Endothelial cell of umbilical vein (primary cell): ENCODE measurements around the gene TCP10L. TPM values are rescaled to one million over a fixed set of nuclear protein-coding genes. Genes with fewer than 3 reads are reported as not detected.

Source experiments
- BruUV-seq: library from RNA; stranded (reverse); fragments of 400-500 nt; replicated peaks from 2 replicates; lab custom pipeline; 2021; lab: Mats Ljungman, UMichigan
- CTCF ChIA-PET: fragments of 300-600, 350-600 bp; sonication (Branson Sonifier 250); formaldehyde crosslinking; loops from one replicate; lab custom pipeline; 2021; ENCODE audit warnings: antibody characterized with exemption, inconsistent platforms; lab: Charles Lee
- POLR2A ChIA-PET: fragments of 300-600, 350-600 bp; sonication (Branson Sonifier 250); formaldehyde crosslinking; loops from one replicate; lab custom pipeline; 2021; ENCODE audit warnings: antibody characterized with exemption, inconsistent platforms; lab: Charles Lee
- DNase-seq: peaks from one replicate; pipeline ENCODE4 v3.0.0-alpha.2; 2011; ENCODE audit warnings: low read depth, low spot score
- FAIRE-seq: peaks from 2 replicates; lab custom pipeline; 2011; peaks lifted over from hg19 to GRCh38; lab: Jason Lieb, UNC
- H2AFZ ChIP-seq: 2 replicates; pipeline ENCODE4 v1.6.0; 2012; ENCODE audit warnings: low read depth, low read length, control low read depth, inconsistent platforms
- H3K27ac ChIP-seq: 2 replicates; pipeline ENCODE4 v1.5.1; 2011; ENCODE audit warnings: low read depth, mild to moderate bottlenecking, control low read depth, low read length, moderate library complexity; ENCODE audit not compliant: insufficient read depth
- H3K27me3 ChIP-seq, 2 experiments: 2 replicates each; pipeline versions ENCODE4 v1.6.0 to v1.6.1; 2011; ENCODE audit warnings: low read length in 2 of 2, mixed read lengths in 1 of 2; ENCODE audit not compliant: control insufficient read depth in 2 of 2, insufficient read depth in 2 of 2
- H3K36me3 ChIP-seq, 2 experiments: 2 replicates in 1 of 2; 3 replicates in 1 of 2; pipeline ENCODE4 v1.5.1; 2011; ENCODE audit warnings: low read length in 2 of 2, mild to moderate bottlenecking in 1 of 2, moderate library complexity in 1 of 2; ENCODE audit not compliant: control insufficient read depth in 2 of 2, insufficient read depth in 2 of 2; ENCODE audit errors: extremely low read depth in 1 of 2
- H3K4me1 ChIP-seq: 3 replicates; pipeline ENCODE4 v1.5.1; 2011; ENCODE audit warnings: mild to moderate bottlenecking, low read length; ENCODE audit not compliant: control insufficient read depth, insufficient read depth; ENCODE audit errors: extremely low read depth
- H3K4me2 ChIP-seq: 2 replicates; pipeline ENCODE4 v1.6.1; 2011; ENCODE audit warnings: low read length, control low read depth, mixed read lengths; ENCODE audit not compliant: insufficient read depth
- H3K4me3 ChIP-seq, 3 experiments: fragments of 200-600 bp in 1 of 3; sonication (generic), shearing (Covaris generic) in 1 of 3; replicated peaks in 1 of 3; 2 replicates each; pipeline ENCODE4 v1.5.1; 2011 to 2016; ENCODE audit warnings: control low read depth in 3 of 3, low read length in 3 of 3, mild to moderate bottlenecking in 2 of 3, inconsistent platforms in 1 of 3, low read depth in 1 of 3, moderate library complexity in 1 of 3; ENCODE audit not compliant: insufficient read depth in 1 of 3
- H3K79me2 ChIP-seq: 2 replicates; pipeline ENCODE4 v1.6.0; 2012; ENCODE audit warnings: low read length, inconsistent platforms; ENCODE audit not compliant: control insufficient read depth, insufficient read depth
- H3K9ac ChIP-seq: replicated peaks from 2 replicates; pipeline ENCODE3; 2011; ENCODE audit warnings: low read length, control low read depth; ENCODE audit not compliant: insufficient read depth; ENCODE audit errors: extremely low read depth
- H3K9me1 ChIP-seq: replicated peaks from 3 replicates; pipeline ENCODE4 v1.6.0; 2011; ENCODE audit warnings: mild to moderate bottlenecking, low read length; ENCODE audit not compliant: control insufficient read depth, insufficient read depth; ENCODE audit errors: extremely low read depth
- H3K9me3 ChIP-seq: replicated peaks from 2 replicates; pipeline ENCODE4 v1.5.1; 2012; ENCODE audit warnings: low read length, inconsistent platforms; ENCODE audit not compliant: control insufficient read depth, insufficient read depth
- H4K20me1 ChIP-seq: replicated peaks from 2 replicates; pipeline ENCODE3; 2011; ENCODE audit warnings: mild to moderate bottlenecking, low read length; ENCODE audit not compliant: control insufficient read depth, insufficient read depth; ENCODE audit errors: extremely low read depth
- FOS ChIP-seq: IDR thresholded peaks from 2 replicates; pipeline ENCODE4 v1.6.1; 2011; ENCODE audit warnings: mild to moderate bottlenecking, low read length, moderate library complexity, borderline replicate concordance; ENCODE audit not compliant: insufficient read depth
- POLR2A ChIP-seq: IDR thresholded peaks from 2 replicates; pipeline ENCODE4 v1.6.1; 2012; ENCODE audit warnings: low read depth, mild to moderate bottlenecking, control low read depth, low read length
- POLR2AphosphoS5 ChIP-seq: IDR thresholded peaks from 2 replicates; pipeline ENCODE4 v1.6.1; 2012; ENCODE audit warnings: low read depth, mild to moderate bottlenecking, control low read depth, low read length, moderate library complexity; ENCODE audit not compliant: insufficient read depth
- dilution Hi-C: fragments of 300-500 bp; cut with MboI; formaldehyde crosslinking; loops from one replicate; pipeline ENCODE4 v1.15.0; 2019; ENCODE audit warnings: low sequenced_read_pairs; ENCODE audit not compliant: extremely low pct_ligation_motif_present
- intact Hi-C: fragments of 100-400 bp; cut with micrococcal nuclease; formaldehyde crosslinking; loops from one replicate; pipeline ENCODE4 v1.10.0; 2022
- polyA plus RNA-seq, 4 experiments: library from polyadenylated mRNA; depleted of rRNA in 3 of 4; stranded (reverse) in 3 of 4; unstranded in 1 of 4; fragments of >200 nt; gene quantifications; 2 replicates each; pipeline versions ENCODE4 v1.2.1 to v1.2.3, GENCODE V29; 2011 to 2012; ENCODE audit warnings: missing spikeins in 1 of 4
- total RNA-seq: library from RNA; stranded (reverse); gene quantifications from 2 replicates; pipeline ENCODE4 v1.2.3, GENCODE V29; 2021
- TF ChIP-seq, protein P1 (sequence below), 2 donors: IDR thresholded peaks; 1 replicate in 1 of 2; 2 replicates in 1 of 2; pipeline ENCODE4 v1.5.1; 2011; ENCODE audit warnings: low read length in 2 of 2, mild to moderate bottlenecking in 2 of 2, moderate library complexity in 2 of 2, control low read depth in 1 of 2, inconsistent platforms in 1 of 2, low read depth in 1 of 2; ENCODE audit not compliant: insufficient read depth in 1 of 2; ENCODE audit errors: extremely low read depth in 1 of 2

Gene TCP10L
- total and polyA plus RNA-seq, 2 donors (not counting 3 experiments of a cell fraction or from before 2014, with no cell fraction given), result 0.07 TPM; not detected in 1

DNA sequence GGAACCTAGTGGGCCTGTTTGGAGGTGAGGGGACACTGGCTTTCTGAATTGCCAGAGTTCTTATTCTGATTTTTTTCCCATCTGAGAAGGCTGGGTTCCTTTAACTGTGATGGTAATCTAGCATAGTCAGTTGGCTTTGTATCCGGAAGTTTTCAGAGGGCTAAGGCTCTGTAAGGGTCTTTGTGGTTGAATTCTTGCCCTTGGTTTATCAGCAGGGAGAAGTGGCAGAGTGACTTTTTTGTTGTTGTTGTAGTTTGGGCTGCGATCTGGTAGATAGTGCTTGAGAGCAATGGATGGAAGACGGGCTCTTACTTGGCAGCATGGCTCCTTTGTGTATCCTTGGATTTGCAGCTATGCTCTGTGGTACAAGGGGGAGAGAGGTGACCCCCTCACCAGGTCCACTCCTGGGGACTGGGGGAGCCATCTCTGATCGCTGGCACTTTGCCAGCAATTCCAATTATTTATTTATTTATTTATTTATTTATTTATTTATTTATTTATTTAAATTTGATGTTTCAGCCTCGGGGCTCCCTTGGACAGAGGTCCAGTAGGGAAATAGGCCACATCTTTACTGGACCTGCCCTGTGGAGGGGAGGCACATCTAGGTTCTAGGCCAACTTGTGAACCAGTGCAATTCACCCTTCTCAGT is 18.5 kb downstream of the TCP10L start:
- POLR2A ChIA-PET, result no interaction called here
- H3K4me1 ChIP-seq, result peaks cover 17% of the 10 kb centered on the region
- H3K36me3 ChIP-seq, result no peaks in the 10 kb centered on the region
- no peak overlapping the region for H3K9ac ChIP-seq
- CTCF ChIA-PET, result interaction anchor here (1.5 to 4.7 kb wide), 2 partner anchors 152 to 163 kb away, joined by 4 to 40 read pairs; no protein-coding TSS in a partner anchor
- BruUV-seq, result no TSS peak
- H3K9me1 ChIP-seq, result no peaks in the 10 kb centered on the region
- dilution Hi-C loops (no loop called here), intact Hi-C loops (loop anchor here (5.0 kb wide), 1 partner anchor 225 kb away; no protein-coding TSS in a partner anchor)
- H3K4me3 ChIP-seq, result no peak overlapping the region
- no peak overlapping the region for H3K4me2 ChIP-seq
- H3K27me3 ChIP-seq, result no peaks in the 10 kb centered on the region
- no peaks in the 10 kb centered on the region for H4K20me1 ChIP-seq
- H2AFZ ChIP-seq, result no peak overlapping the region
- TF ChIP-seq POLR2AphosphoS5 (no peak), POLR2A (no peak), FOS (no peak)
- TF ChIP-seq, protein P1, sequence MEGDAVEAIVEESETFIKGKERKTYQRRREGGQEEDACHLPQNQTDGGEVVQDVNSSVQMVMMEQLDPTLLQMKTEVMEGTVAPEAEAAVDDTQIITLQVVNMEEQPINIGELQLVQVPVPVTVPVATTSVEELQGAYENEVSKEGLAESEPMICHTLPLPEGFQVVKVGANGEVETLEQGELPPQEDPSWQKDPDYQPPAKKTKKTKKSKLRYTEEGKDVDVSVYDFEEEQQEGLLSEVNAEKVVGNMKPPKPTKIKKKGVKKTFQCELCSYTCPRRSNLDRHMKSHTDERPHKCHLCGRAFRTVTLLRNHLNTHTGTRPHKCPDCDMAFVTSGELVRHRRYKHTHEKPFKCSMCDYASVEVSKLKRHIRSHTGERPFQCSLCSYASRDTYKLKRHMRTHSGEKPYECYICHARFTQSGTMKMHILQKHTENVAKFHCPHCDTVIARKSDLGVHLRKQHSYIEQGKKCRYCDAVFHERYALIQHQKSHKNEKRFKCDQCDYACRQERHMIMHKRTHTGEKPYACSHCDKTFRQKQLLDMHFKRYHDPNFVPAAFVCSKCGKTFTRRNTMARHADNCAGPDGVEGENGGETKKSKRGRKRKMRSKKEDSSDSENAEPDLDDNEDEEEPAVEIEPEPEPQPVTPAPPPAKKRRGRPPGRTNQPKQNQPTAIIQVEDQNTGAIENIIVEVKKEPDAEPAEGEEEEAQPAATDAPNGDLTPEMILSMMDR (IDR thresholded peaks at IDR 0.05; ENCODE audit: extremely low read depth in 1 of 2, insufficient read depth in 1 of 2, low read depth in 1 of 2, low read length in 2 of 2), result no peak
- FAIRE-seq (no peak), DNase-seq (no peak)
- H3K27ac ChIP-seq, result no peak overlapping the region
- peaks cover 2% of the 10 kb centered on the region for H3K9me3 ChIP-seq
- H3K79me2 ChIP-seq, result no peaks in the 10 kb centered on the region
